G401 (cell line): ENCODE measurements around the gene FAM222B. TPM values are rescaled to one million over a fixed set of nuclear protein-coding genes. Genes with fewer than 3 reads are reported as not detected.

Experiments
- DNase-seq: peaks from one replicate; pipeline ENCODE4 v3.0.0-alpha.2; 2015; ENCODE audit warnings: low spot score
- in situ Hi-C: cut with HindIII; loops from 2 replicates; pipeline ENCODE4 v1.10.0; 2016; ENCODE audit warnings: low sequenced_read_pairs, mixed read lengths
- total RNA-seq: library from RNA; depleted of rRNA; stranded (reverse); fragments of >200 nt; shearing (Covaris generic); gene quantifications from 2 replicates; pipeline ENCODE4 v1.2.3, GENCODE V29; 2014

The FAM222B gene
- total RNA-seq, 1 experiment from 2014 or later = 8.0 TPM

DNA sequence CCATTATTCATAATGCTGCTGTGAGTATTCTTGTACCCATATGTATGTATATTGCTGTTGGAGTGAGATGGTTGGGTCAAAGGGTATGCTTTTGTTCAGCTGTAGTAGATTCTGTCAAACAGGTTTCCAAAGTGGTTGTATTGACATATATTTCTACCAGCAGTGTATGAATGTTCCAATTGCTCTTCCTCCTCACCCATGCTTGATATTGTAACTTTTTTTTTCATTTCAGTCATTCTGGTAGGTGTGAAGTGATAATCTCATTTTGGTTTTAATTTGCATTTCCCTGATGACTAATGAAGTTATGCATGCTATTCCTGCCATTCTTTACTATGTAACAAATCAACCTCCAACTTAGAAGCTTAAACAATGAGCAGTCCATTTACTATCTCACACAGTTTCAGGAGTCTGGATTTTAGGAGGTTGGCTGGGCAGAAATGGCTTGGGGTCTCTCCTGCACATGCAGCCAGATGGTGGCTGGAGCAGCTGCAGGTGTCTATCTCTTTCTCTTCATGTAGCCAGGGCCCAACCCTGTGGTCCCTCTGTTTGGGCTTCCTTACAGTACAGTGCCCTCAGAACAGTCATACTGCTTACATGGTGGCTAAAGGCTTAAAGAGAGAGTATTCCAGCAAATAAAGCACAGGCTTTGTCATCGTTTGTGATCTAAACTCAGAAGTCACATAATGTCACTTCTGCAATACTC, 33.4 kb upstream of the FAM222B start:
- in situ Hi-C loops = loop anchor here (5.0 kb wide), 1 partner anchor 114 kb away; no protein-coding TSS in a partner anchor

DNA sequence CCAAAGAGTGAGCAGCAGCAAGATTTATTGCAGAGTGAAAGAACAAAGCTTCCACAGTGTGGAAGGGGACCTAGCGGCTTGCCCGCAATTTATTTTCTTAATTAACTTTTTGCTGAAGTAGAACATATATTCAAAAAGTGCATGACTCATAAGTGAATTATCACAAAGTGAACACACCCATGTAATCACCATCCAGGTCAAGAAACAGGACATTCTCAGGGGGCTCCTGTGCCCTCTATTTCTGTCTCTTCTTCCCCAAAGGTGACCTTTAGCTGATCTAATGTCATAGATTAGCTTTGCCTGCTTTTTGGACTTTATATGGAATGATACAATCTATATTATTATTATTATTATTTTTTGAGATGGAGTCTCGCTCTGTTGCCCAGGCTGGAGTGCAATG, 32.2 kb upstream of the FAM222B start:
- in situ Hi-C loops = loop anchor here (5.0 kb wide), 1 partner anchor 112 kb away; no protein-coding TSS in a partner anchor
- no peak for DNase-seq

More for the DNA sequence above, 33.4 kb upstream of the FAM222B start:
- no peak for DNase-seq

DNA sequence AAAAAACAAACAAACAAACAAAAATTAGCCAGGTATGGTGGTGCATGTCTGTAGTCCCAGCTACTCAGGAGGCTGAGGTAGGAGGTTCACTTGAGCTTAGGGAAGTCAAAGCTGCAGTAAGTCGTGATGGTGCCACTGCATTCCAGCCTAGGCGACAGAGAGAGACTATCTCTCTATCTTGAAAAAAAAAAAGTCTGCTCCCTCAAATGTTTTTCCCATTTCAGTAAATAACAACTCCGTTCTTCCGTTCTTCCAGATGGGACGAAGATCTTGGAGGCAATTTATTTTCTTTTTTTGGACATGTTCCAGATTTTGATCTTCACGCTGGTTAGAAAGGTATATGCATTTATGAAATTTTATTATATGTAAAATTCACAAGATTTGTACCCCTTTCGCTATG, 31.2 kb upstream of the FAM222B start:
- DNase-seq = no peak
- in situ Hi-C loops = no loop called here

DNA sequence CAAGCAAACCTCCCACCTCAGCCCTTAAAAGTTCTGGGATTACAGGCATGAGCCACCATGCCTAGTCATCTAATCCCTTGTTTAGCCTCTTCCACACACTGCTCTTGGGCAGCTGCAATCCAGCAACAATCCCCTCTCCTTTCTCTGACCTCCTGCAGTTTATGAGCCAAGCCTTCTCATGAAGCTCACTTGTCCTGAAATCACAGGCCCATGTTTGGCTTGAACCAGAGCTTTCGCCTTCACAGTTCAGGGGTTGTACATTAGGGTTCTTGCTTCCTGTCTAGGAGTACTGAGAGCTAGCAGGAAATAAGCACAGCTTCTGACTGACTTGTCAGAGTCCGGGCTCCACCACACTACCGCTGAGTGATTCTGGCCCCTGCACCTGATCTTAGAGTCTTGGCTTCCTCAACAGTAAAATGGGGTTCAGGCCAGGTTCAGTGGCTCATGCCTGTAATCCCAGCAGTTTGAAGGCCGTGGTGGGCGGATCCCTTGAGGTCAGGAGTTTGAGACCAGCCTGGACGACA, 28.5 kb upstream of the FAM222B start:
- in situ Hi-C loops = no loop called here
- no peak for DNase-seq

DNA sequence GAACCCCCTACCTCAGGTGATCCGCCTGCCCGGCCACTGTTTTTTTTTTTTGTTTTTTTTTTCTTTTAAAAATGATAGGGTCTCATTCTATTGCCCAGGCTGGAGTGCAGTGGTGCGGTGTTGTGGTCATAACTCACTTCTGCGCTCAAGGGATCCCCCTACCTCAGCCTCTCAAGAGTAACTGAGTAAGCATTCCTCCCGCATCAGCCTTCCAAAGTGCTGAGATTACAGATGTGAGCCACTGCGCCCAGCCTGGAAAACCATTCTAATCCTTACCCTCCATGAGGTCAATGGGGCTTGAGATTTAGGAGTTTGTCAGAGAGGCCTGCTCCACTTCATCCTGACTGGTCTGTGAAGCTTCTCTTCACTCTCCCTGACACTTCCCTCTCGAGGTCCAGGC, 24.7 kb upstream of the FAM222B start:
- in situ Hi-C loops = no loop called here

DNA sequence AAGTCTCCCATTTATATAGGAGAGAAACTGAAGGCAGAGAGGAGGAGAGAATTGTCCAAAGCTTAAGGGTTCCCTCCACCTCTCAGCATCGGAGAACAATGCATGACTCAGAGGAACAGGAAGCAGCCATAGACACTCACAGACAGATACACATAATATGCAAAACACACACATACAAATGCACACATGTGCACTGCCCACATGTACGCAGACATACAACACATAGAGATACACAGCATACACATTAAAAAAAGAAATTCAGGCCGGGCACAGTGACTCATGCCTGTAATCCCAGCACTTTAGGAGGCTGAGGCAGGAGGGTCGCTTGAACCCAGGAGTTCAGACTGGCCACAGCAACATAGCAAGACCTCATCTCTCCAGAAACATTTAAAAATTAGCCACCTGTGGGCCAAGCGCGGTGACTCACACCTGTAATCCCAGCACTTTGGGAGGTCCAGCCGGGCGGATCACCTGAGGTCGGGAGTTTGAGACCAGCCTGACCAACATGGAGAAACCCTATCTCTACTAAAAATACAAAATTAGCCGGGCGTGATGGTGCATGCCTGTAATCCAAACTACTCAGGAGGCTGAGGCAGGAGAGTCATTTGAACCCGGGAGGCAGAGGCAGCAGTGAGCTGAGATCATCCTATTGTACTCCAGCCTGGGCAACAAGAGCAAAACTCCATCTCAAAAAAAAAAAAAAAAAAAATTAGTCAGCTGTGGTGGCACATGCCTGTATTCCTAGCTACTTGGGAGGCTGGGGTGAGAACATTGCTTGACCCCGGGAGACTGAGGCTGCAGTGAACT, 23.6 kb upstream of the FAM222B start:
- DNase-seq = no peak
- in situ Hi-C loops = no loop called here

More for the DNA sequence above, 24.7 kb upstream of the FAM222B start:
- no peak for DNase-seq

DNA sequence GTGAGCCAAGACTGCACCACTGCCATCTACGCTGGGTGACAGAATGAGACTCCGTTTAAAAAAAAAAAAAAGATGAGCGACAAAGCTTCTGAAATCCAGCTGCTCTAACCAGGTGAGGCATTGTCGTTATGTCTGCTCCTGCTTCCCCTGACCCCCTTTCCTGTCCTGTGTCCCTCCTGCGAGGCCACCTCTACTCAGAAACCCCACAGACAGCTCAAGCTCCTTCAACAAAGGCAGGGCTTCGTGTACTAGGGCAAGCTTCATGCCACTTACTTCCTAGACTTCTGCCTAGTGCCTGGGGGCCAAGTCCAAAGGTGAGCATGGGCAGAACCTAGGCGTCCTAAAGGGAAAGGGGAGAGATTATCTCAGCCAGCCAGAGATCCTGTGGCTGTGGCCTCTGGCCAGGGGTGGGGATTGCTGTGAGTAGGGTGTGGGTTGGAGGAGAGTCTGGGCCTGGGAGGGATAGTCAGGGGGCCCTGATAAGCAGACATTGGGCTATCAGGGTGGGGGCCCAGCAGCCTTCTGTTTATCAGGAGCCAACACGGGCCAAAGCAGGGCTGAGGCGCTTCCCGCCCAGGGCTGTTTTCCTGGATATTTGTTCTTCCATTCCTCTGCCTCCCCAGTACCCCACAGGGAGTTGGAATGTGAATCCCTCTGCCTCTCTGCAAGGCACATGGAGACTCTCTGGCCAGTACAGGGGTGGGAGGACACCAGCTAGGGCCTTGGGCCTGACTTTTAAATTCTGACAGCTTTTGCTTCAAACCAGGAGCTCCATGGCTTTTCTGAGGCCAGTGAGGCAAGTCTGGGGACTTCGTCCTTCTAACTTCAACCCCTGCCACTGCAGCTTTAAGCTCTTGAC, 22.6 kb upstream of the FAM222B start:
- no peak for DNase-seq
- in situ Hi-C loops = no loop called here

DNA sequence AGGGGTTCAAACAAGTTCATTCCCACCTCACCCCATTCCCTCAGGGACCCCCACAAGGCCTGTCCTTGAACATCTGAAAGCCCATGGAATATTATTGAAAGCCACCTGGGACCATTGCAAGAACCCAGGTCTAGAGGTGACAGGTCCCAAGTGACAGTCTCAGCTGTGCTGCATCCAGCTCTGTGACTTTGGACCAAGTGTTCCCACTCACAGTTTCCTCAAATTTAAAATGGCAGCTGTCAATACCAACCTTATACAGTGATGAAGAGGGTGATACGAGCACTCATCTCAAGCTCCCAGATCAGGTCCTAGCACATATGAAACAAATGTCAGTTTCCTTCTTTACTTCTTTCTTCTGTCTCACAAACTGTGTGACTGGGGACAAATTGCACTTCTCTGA, 21.4 kb upstream of the FAM222B start:
- in situ Hi-C loops = no loop called here
- no peak for DNase-seq

DNA sequence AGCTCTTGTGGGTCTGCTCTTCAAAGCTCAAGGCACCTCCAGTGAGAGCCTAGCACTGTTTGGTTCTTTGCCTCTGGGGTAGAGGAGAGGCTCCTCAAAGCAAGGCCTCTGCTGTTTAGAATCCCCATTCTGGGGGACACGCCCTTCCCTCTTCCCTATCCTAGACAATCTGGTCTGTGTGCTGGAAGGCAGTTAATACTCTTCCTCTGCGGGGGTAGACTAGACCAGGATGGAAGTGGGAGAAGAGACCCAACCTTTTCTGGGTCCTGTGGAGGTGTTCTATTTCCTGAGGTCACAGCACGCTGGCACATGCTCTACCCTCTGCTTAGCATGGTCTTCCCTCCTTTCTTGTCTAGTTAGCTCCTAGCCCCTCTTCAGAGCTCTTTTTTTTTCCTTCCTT, 20.0 kb upstream of the FAM222B start:
- in situ Hi-C loops = no loop called here
- DNase-seq = no peak

DNA sequence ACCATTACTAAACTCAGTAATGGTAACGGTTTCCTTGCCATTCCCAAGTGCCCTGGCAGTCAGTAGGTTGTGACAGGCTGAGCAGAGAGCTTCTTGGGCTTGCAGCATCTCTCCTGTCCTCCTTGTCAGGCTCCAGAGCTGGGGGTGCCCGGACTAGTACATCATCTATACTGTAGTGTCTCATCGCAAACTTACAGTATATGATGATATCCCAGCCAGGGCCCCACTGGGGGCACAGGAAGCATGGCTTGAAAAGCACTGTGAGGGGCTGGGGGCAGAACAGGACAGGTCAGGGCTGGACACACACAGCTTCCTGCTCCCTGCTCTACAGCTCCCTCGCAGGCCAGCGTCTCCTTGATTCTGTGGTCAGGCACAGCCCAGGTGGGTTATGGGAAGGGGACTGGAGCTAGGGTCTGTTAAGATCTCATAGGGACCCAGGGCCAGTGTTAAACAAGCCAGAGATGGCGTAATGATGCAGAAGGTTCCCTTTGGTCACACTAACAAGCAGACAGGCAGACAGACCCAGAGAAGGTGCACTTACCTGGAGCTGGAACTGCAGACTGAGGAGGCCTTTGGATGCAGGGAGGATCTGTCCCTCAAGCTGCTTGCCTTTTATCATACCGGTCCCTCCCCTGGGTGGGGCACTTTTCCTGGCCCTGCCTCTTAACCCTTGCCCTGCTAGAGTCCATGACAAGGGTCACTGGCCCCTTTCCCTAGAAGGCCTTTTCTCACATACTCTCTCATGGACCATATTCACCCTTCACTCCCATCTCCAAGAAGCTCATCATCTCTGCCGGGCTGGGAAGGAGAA, 19.0 kb upstream of the FAM222B start:
- DNase-seq = no peak
- in situ Hi-C loops = no loop called here

DNA sequence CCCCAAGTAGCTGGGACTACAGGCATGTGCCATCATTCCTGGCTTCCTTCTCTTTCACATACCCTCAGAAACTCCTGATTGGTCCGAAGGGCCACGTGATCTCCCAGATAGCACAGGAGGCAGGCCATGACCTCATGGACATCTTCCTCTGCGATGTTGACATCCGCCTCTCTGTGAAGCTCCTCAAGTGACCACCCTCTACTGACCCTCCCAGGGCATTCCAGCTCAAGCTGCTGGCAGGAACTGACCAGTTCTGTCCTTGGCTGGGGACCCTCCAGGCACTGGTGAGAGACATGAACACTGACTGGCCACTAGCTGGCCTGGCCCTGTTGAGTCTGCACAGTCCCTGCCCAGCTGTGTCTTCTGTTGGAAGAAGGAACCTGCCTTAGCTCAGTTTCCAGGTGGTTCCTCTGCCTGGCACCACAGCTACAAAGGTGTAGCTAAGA, 17.8 kb upstream of the FAM222B start:
- no peak for DNase-seq
- in situ Hi-C loops = no loop called here

DNA sequence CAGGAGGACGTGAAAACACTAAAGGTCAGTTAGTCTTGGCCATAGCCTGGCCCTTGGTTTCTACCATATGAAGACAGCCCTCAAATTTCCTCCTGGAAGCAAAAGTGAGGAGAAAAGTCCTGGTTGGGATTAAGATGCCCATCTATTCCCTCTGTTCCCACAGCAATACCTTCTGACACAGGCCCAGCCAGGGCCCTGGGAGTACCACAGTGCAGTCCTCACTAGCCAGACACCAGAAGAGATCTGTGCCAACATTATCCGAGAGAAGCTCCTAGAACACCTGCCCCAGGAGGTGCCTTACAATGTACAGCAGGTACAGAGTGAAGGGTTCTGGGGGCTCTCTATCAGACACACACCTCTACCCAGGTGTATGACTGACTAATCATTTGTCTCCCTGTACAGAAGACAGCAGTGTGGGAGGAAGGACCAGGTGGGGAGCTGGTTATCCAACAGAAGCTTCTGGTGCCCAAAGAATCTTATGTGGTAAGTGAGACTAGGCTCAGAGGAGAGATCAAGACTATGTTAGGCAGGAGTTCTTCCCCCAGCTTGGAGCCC, 16.3 kb upstream of the FAM222B start:
- in situ Hi-C loops = no loop called here
- no peak for DNase-seq

DNA sequence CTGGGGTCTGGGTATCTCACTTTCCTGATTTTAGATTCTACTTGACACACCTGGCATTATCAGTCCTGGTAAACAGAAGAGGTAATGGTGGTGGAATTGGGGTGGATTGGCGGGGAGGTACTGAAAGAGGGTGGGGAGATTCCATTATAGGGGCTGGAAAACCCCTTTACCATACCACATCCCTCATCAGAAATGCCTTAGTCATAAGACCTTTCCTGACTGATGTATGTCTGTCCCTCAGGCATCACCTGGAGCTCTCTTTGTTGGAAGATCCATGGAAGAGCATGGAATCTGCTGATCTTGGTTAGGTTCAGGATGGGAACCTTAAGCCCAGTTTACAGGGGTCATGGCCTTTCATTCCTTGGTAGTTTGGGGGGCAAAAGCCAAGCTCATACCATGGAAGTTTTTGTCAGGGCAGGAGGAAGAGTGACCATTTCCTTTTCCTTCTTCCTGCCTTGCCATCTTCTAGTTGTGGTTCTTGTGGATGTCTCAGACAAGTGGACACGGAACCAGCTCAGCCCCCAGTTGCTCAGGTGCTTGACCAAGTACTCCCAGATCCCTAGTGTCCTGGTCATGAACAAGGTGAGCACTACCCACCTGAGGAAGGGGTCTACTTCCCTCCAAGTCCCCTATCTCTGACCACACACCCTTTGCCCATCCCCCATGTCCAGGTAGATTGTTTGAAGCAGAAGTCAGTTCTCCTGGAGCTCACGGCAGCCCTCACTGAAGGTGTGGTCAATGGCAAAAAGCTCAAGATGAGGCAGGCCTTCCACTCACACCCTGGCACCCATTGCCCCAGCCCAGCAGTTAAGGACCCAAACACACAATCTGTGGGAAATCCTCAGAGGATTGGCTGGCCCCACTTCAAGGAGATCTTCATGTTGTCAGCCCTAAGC, 15.6 kb upstream of the FAM222B start:
- DNase-seq = no peak
- in situ Hi-C loops = no loop called here

DNA sequence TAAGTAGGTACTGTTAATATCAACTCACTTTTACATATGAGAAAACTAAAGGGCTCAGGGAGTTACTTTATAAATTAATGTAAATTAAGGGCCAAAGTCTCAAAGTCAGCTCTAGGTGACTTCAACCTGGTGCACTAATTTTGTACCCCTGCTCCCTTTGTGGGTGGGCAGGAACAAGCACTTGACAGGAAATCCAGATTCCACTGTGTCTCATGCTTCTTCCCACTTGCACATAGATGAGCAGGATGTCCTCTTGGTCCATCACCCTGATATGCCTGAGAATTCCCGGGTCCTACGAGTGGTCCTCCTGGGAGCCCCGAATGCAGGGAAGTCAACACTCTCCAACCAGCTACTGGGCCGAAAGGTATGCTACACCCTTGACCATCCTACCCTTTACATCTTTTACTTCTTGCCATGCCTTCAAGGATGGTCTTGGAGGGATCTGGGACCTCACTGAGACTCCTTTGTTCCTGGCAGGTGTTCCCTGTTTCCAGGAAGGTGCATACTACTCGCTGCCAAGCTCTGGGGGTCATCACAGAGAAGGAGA, 13.5 kb upstream of the FAM222B start:
- DNase-seq = no peak
- in situ Hi-C loops = no loop called here

DNA sequence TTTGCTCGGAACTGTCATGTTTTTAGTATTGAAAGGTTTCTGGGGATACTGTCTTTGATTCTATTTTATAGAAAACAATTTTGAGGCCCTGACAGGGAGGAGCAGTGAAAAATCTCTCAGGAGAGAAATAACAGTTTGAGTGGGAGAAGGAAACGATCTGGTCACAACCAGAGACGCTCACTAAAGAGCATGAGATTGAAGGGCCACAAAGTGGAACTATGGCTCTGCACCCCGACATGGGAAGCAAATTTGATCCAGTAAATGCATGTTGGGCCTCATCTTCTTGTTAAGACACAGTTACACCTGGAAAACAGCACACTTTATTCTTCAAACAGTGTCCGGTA, 12.7 kb upstream of the FAM222B start:
- no peak for DNase-seq
- in situ Hi-C loops = no loop called here

DNA sequence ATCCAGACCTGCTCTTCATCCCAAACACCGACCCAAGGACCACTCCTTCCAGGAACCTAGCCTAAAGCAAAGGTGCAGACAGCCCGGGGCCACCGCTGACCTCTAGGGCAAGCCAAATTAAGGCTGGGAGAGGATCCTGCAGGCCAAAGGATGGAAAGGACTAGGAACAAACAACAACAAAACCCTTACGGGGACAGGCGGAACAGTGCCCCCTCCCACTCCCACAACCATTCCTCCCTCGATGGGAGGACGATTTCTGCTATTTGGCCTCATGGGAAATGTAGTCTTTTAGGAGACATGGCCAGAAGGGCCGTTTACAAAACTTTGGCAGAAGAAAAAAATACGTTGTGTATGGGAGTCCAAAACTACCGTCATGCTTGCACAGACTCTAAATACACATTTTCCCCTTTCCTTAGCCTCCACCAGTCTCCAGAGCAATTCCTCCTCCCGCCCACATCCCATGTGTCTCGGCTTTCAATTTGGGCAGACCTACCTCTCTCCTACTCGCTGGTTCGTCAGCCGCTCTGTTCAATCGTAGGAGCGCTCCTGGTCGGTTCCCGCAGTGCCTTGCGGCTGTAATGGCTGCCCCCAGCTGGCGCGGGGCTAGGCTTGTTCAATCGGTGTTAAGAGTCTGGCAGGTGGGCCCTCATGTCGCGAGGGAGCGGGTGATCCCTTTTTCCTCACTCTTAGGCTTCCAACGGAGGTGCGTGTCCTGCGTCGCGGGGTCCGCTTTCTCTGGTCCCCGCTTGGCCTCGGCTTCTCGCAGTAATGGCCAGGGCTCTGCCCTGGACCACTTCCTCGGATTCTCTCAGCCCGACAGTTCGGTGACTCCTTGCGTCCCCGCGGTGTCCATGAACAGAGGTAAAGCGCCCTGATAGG, 12.1 kb upstream of the FAM222B start, which contains the start of gene ERAL1:
ERAL1 (plus strand) TSS at position 560 of the 879 bp plus-strand sequence; CDS start at position 579, 19 bp downstream.
- DNase-seq = peak; percentile 95
- in situ Hi-C loops = no loop called here
